K562 (cell line): ENCODE results near the gene PPOX. TPM values are rescaled to one million over a fixed set of nuclear protein-coding genes. Genes with fewer than 3 reads are reported as not detected.

ENCODE experiments used
- ARID4B ChIP-seq: sonication (generic); formaldehyde crosslinking; IDR thresholded peaks from 2 replicates; pipeline ENCODE4 v1.8.0; 2022; ENCODE audit warnings: mild to moderate bottlenecking, missing genetic modification reagents
- ASH1L ChIP-seq: fragments of 450-650 bp; IDR thresholded peaks from 2 replicates; pipeline ENCODE4 v1.6.1; 2018; ENCODE audit warnings: borderline replicate concordance, mild to moderate bottlenecking, low read depth; ENCODE audit not compliant: partially characterized antibody
- BRF2 ChIP-seq: IDR thresholded peaks from 3 replicates; pipeline ENCODE4 v1.6.1; 2011; ENCODE audit warnings: borderline replicate concordance, mild to moderate bottlenecking; ENCODE audit not compliant: insufficient read length, insufficient read depth
- CEBPG ChIP-seq, 3 experiments: fragments of 200-800 bp in 1 of 3; sonication (Bioruptor generic) in 1 of 3; sonication (generic) in 1 of 3; formaldehyde crosslinking in 1 of 3; IDR thresholded peaks in 2 of 3; conservative IDR thresholded peaks in 1 of 3; 2 replicates each; pipeline versions ENCODE4 v1.6.1 to v1.8.0; 2016 to 2022; ENCODE audit warnings: missing compliant biosample characterization in 2 of 3, missing genetic modification characterization in 2 of 3, mild to moderate bottlenecking in 1 of 3, missing genetic modification reagents in 1 of 3
- MTA1 ChIP-seq: fragments of 450-650 bp; IDR thresholded peaks from 2 replicates; pipeline ENCODE4 v1.6.1; 2017; ENCODE audit warnings: borderline replicate concordance
- MTA3 ChIP-seq: fragments of 450-650 bp; formaldehyde crosslinking; IDR thresholded peaks from 2 replicates; pipeline ENCODE4 v1.6.1; 2017; ENCODE audit warnings: mild to moderate bottlenecking, borderline replicate concordance
- MYC ChIP-seq, 2 experiments: fragments of 250-450 bp in 1 of 2; sonication (Bioruptor Pico) in 1 of 2; IDR thresholded peaks; 2 replicates each; pipeline versions ENCODE4 v1.5.1 to v1.6.1; 2012 to 2021; ENCODE audit warnings: low read depth in 2 of 2, borderline replicate concordance in 1 of 2, improper control_type of control experiment in 1 of 2, low read length in 1 of 2, mild to moderate bottlenecking in 1 of 2, moderate library complexity in 1 of 2
- SNIP1 ChIP-seq: fragments of 450-650 bp; IDR thresholded peaks from 2 replicates; pipeline ENCODE4 v1.7.1; 2017; ENCODE audit warnings: low read depth, mild to moderate bottlenecking
- TCF7L2 ChIP-seq: fragments of 150-350 bp; IDR thresholded peaks from 2 replicates; pipeline ENCODE4 v1.6.1; 2016; ENCODE audit warnings: low read depth, mild to moderate bottlenecking, low read length, moderate library complexity
- TRIM28 ChIP-seq: fragments of 450-650 bp; IDR thresholded peaks from 2 replicates; pipeline ENCODE4 v1.6.1; 2017
- UBTF ChIP-seq, 2 experiments: IDR thresholded peaks; 2 replicates each; pipeline ENCODE4 v1.6.1; 2012; ENCODE audit warnings: improper control_type of control experiment in 2 of 2, low read depth in 2 of 2, low read length in 2 of 2, borderline replicate concordance in 1 of 2
- ZKSCAN8 ChIP-seq: fragments of 200-800 bp; sonication (Bioruptor generic); IDR thresholded peaks from 2 replicates; pipeline ENCODE4 v1.6.1; 2016; ENCODE audit warnings: missing genetic modification characterization, missing compliant biosample characterization
- polyA plus RNA-seq, 8 experiments: library from polyadenylated mRNA; depleted of rRNA in 4 of 8; stranded (reverse) in 5 of 8; unstranded in 3 of 8; fragments of >200 nt; fragmentation: Nextera tagmentation in 2 of 8; fragmentation: Illumina TruSeq in 1 of 8; extraction: Ambion mirVana in 2 of 8; extraction: Trizol in 1 of 8; gene quantifications; 2 replicates each; pipeline versions ENCODE4 v1.2.1 to v1.2.3, GENCODE V29; 2011 to 2014; ENCODE audit warnings: inconsistent platforms in 1 of 8, missing spikeins in 1 of 8
- total RNA-seq, 7 experiments: library from RNA; depleted of rRNA in 6 of 7; stranded (reverse); fragments of >200 nt in 6 of 7; fragmentation: Illumina TruSeq in 2 of 7; extraction: Trizol in 2 of 7; gene quantifications; 2 replicates each; pipeline versions ENCODE4 v1.2.1 to v1.2.3, GENCODE V29; 2011 to 2021; ENCODE audit warnings: low replicate concordance in 1 of 7

Gene PPOX
- total and polyA plus RNA-seq, 9 of the 15 experiments (the other 6 are each of a cell fraction or from before 2014, with no cell fraction given): 17.0 to 57.1 (median 38.9) TPM

GRCh38 chr1:161117759-161118581 is 48.3 kb upstream of the PPOX start, which contains the start of the genes NIT1 and PFDN2 (continued):
- TF ChIP-seq UBTF (IDR thresholded peaks at IDR 0.05; ENCODE audit: borderline replicate concordance in 1 of 2, low read depth in 2 of 2, low read length in 2 of 2): 0 out of 4 replicates have a peak, but pooled peaks of 1 of the 2 experiments have one; percentile 24
- peak; percentile 87 for TF ChIP-seq CEBPG (CRISPR knock-in tag; IDR thresholded peaks at IDR 0.05)
- peak; percentile 49 to 71; a peak in 3 of 4 replicates for TF ChIP-seq CEBPG (tag; conservative IDR thresholded peaks at IDR 0.05 in 1 of 2, IDR thresholded peaks at IDR 0.05 in 1 of 2)
- TF ChIP-seq ASH1L: no peak
- no peak for TF ChIP-seq ZKSCAN8 (CRISPR knock-in tag)
- peak; percentile 96 for TF ChIP-seq ARID4B
- no peak for TF ChIP-seq TRIM28
- peak; percentile 74; the same call in 1 of the 2 replicates for TF ChIP-seq MYC (IDR thresholded peaks at IDR 0.05; ENCODE audit: low read depth, low read length)
- TF ChIP-seq MYC (CRISPR knock-in tag; IDR thresholded peaks at IDR 0.05; ENCODE audit: borderline replicate concordance, low read depth): peak; percentile 84; the same call in 1 of the 2 replicates
- TF ChIP-seq BRF2: no peak
- TF ChIP-seq MTA1: no peak
- TF ChIP-seq TCF7L2: no peak
- no peak for TF ChIP-seq SNIP1
- TF ChIP-seq MTA3: no peak
